Medulla oblongata (tissue), 1 donor: Measurements from ENCODE around the gene FAM222B.
"Not testable (repeated sequence)": the region's sequence is repeated elsewhere in the genome, so short reads cannot be mapped to it uniquely, and the experiment has no call there.

Experiments
- DNase-seq: peaks from one replicate; pipeline ENCODE4 v3.0.0-alpha.2; 2015; ENCODE audit errors: extremely low spot score

The FAM222B gene, protein sequence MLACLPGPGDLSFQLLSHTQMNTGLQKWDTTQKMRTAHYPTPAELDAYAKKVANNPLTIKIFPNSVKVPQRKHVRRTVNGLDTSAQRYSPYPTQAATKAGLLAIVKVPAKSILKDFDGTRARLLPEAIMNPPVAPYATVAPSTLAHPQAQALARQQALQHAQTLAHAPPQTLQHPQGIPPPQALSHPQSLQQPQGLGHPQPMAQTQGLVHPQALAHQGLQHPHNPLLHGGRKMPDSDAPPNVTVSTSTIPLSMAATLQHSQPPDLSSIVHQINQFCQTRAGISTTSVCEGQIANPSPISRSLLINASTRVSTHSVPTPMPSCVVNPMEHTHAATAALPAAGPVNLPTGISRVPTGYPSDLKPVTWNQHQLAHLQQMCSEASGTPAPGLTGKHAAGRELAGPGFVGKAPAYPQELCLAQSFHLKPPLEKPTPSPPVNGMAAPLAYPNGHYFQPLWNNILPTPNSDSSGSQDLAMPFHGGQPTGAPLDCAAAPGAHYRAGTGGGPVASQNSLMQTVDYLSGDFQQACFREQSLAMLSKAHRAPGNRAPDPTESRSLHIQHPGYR

DNA sequence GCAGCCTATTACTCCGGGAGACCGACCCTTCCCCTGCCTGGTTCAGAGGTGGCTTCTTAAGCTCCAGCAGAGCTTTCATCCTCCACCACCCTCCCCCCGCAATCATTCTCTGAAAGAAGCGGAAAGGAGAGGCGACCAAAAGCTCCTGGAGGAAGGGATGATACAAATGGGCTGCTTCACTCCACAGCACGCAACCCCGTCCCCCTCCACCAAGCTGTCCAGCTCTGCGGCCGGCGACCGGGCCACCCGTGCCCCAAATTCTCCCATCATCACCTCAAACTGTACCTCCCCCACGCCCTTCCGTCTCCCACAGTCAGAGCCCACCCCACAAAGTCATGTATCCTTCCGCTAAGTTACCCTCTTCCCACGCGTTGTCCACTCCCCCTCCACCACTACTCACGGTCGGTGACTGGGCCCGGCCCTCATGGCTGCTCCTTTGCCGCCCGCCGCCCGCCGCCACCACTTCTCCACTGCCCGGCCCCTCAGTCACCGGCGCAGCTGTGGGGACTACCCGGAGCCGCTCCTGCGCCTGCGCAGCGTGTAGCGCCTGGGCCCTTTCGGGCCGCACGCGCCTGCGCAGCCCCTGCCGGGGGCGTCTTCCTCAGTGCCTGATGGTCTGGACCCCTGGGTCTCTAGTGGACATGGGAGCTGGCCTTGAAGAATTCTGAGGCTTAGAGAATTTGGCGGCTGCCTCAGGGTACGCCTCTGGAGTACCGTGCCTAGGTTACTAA, at the start of gene FAM222B:
Gene FAM222B, minus strand, starts transcription at position 509 of the 731 bp plus-strand sequence. CDS start 76,123 bp downstream, outside the sequence.
- DNase-seq, result peak; percentile 88

DNA sequence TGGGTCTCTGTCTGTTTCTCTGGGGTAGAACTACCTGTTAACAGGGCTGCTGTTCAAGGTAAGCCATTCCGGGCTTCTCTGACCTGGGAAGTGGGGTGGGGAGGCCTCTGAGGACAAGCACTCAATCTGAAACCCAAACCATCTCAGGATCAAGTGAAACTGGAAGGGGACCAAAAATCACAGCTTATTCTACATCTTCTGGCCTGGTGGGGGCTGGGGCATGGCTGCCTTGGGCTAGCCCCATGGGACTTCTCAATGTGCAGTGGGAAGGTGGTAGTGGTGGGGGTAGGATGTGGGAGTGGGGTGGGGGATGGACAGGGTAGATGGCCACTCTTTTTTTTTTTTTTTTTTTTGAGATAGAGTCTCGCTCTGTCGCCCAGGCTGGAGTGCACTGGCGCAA, 49.4 kb upstream of the FAM222B start:
- DNase-seq, result no peak

DNA sequence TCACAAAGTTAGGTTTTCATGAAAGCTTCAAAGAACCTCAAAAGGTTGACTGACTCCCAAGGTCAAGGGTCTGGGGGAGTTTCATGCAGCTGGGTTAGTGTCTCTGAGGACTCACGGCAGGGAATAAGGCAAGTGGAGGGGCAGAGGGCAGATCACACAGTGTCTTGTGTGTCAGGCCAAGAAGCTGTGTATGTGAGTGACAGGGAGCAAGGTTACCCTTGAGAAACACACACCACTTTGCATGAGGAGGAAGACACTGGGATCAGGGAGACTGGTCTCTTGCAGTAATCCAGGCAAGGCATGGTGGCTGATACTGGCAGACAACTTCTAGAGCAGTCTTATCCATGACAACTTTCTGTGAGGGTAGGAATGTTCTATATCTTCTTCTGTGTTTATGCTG, 48.6 kb upstream of the FAM222B start:
- no peak for DNase-seq

DNA sequence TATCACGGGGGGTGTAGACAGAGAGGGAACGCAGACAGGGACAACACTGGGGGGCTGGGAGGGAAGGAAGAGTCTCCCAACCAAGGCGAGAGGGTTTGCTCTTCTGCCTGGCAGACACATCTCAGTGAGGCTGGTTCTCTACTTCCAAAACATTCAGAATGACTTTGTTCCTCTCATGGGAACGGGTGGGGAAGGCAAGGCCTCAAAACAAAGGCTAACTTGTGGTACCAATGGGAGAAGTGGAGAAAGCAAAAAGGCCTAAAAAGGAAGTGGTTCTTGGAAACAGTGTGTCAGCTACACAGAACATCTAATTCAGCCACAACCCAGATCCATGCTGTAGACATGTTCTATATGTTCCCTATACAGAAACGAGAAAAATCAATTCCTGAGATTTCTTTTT, 47.4 kb upstream of the FAM222B start:
- DNase-seq, result peak; percentile 35

DNA sequence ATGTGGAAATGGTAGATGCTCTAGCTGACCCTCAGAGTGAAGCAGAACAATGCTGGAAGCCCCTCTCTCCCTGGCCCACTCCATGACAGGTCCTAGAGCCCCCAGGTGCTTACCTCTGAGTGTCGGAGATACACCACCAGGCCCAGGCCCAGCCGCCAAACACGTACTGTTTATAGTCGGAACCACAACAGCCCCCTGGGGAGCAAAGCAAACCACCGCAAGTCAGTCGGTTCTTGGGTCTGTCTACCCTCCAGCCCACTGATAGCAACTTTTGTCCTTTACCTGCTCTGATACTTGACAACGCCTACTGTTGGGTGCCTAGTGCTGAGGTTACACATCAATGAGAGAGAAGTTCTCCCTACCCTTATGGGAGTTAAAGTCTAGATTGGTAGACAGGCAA, 46.2 kb upstream of the FAM222B start:
- no peak for DNase-seq

DNA sequence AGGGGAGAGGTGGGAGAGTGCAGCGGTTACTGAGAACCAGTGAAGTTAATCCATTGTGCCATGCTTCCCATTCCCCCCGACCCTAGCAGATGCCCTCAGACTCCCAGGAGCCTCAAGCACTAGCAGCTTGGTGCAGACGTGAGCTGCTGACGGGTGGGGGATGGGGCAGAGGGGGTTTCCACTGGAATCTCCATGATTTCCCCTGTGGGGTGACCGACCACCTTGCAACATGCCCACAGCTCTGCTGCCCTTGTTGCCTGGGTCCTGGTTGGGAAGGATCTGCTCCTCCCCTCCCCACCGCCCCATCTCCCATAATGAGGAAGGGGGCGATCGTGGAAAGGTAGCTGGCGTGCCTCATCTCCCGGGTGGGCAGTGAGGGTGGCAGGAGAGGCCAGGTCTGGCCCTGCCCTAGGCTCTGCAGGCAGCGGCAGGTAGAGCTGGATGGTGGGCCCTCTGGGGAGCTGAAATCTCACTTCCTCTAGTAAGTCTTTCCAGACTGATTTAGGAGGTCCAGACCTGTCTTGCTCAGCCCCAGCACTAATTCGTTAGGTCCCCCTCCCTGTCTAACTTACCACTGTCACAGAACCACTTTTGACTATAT, 45.4 kb upstream of the FAM222B start:
- no peak for DNase-seq

DNA sequence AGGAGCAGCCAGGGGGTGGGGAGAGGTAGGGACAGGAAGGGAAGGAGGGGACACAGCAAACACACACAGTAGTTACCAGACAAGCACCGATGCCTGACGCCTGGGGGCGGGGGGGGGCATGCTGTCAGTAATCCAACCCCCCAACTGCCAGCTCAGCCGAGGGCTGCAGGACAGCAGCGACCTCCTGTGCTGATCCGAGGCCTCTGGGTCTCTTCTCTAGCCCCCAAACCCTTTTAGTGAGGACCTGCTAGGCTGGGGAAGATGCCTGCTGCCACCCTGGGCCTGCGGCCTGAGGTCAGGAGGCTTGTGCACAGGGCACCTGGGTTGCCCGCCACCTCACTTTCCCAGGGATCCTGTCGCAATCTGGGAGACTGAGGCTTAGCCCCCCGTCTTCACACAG, 43.4 kb upstream of the FAM222B start:
- DNase-seq, result no peak

DNA sequence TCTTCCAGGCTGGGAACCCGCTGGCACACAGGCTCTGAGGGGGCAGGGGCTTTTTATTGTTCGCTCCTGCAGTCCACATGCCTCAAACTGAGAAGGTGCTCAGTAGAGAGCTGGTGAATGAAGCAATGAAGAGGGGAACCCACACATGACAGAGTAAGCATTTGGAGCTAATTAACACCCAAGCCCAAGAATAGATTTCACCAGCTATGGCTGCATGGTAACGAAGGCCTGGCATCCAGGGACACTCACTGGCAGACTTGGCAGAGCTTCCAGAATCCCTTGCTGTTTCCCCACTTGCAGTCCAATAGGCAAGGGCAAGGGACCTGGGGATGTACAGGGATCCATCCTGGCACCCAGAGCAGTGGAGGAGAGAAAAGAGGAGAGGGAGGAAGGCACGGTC, 42.8 kb upstream of the FAM222B start:
- no peak for DNase-seq

DNA sequence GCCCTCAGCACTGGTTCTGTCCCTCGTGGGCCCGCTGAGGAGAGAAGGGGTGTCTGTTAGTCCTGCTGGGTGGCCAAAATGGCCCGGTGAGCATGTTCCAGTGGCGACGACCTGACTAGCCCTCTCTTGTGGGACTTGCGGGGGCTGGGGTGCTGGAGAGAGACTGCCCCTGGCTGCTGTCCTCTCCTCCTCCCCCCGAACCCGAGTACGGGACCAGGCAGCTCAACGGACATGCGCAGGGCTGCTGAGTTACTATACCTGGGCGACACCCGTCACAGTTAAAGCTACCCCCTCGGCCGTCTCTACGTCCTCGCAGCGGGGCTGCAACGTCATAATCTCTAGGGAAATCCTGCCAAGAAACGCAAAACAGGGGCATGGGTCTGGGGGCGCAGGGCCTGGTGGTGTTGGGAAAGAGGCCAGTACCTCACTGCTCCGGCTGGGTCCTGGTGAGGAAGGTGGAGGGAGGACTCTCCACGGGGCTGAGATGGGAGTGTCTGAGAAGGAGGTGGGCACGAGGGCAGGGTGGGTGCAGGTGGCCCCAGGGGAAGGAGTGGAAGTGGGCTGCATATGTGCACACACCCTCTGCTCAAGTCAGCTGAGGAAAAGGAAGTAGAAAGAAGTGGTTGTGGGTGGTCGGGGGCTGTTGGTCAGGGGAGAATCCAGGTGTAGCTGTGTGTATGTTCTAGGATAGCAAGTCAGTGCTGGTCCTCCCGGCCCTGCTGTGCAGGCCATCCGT, 41.5 kb upstream of the FAM222B start:
- DNase-seq, result no peak

DNA sequence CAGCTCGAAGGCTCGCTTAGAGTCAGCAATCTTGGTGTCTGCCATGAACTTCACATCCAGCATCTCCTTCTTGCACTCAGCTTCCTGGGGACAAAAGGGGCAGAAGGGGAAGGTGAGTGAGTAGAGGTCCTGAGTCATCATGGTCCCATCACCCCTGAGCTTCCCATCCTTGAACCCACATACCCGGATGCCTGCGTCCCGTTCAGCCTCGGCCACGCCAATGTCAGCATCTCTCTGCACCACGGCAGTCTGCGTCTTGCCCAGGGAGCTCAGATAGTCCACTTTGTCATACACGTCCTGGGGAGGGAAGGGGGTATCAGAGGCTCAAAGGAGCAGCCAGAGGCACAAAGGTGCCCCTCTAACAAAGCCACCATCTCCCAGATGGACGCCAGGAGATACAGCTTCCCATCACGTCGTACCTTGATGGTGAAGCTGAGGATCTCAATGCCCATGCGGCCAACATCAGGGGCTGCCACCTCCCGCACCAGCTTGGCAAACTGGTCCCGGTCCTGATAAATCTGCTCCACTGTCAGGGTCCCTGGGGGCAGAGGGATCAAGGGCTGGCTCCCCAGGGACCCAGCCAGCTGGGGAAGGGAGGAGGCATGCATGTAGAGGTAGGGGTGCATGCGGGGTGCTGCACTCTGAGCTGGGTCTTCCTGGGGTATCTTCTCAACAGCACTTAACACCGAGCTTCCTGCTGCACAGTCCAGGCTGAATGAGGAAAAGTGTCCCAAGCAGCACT, 39.7 kb upstream of the FAM222B start:
- DNase-seq, result no peak

DNA sequence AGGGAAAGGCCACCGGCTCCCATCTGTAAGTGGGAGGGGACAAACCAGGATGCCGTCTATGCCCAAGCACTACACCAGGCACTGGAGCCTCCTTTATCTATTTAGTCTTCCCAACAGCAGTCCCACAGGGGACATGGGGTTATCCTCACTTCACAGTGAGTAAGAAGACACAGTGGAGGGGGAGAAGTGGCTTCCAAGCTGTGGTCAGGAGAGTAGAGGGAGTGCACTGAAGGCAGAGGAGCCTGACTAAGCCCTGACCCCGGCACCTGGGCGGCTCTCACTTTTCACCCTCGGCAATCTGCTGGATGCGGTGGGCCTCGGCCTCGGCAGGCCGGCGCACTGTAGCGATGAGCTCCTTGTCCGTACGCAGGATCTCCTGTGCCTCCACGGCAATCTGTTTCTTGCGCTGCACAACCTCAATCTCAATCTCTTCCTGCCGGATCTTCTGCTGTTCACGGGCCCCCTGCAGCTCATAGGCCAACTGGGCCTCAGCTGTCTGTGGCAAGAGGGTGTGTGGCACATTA, 39.0 kb upstream of the FAM222B start:
- no peak for DNase-seq

DNA sequence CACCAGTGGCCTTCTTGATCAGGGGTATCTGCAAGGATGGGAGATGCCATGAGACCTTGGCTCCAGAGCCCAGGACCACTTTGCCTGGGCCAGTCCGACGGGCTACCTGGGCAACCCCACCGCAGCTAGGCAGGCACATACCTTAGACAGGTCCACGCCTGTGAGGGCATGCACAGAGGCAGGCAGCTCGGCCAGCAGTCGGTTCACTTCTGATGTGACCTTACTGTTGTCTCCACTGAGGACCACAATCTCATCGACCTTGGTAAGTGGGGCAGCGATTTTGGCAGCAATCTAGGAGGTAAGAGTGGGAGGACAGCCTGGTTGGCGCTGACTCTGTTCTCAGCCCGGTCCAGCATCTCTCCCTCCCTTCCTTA, 38.0 kb upstream of the FAM222B start:
- no peak for DNase-seq

DNA sequence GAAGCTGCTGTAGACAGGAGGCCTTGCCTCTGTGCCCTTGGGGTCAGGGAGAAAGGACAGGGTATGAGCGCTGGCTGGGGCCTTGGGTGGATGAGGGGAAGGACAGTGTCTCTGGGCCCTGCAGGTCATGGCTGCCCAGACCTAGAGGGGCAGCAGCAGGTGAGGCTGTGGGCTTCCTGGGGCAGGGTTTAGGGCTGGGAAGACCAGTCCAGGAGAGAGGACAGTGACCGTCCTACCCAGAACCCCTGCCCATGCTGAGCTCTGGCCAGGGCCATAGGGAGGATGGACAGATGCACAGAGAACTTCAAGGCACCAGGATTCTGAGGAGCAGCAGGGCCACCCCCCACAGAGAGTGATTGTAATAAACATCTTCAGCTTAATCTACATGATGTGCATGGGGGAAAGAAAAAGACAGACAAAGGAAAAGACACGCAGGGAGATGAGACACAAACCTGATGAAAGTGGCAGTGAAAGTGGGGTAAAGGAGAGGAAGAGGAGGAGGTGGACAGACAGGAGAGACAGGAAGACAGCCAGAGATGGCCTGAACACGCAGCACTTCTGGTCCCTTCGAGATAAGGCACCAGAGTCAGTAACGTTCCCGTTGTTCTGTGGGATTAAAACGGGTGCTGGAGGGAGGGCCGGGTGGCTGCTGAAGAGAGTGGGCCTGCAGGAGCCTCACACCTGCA, 37.4 kb upstream of the FAM222B start:
- DNase-seq, result no peak

DNA sequence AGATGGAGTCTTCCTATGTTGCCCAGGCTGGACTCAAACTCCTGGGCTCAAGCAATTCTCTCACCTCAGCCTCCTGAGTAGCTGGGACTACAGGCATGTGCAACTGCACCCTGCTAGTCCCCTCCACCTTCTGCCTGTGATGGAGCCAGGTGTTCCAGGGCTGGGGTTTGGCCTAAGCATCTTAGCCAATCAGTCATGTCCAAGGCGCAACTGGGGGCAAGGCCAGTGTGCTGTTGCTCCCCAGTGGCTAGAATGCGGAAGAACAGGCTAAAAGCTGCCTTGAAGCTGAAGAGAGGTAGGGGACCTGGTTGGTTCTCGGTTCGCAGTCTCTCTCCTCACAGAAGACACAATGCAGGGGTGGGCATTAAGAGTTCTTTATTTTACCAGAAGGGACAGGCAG, 36.4 kb upstream of the FAM222B start:
- peak; percentile 26 for DNase-seq

DNA sequence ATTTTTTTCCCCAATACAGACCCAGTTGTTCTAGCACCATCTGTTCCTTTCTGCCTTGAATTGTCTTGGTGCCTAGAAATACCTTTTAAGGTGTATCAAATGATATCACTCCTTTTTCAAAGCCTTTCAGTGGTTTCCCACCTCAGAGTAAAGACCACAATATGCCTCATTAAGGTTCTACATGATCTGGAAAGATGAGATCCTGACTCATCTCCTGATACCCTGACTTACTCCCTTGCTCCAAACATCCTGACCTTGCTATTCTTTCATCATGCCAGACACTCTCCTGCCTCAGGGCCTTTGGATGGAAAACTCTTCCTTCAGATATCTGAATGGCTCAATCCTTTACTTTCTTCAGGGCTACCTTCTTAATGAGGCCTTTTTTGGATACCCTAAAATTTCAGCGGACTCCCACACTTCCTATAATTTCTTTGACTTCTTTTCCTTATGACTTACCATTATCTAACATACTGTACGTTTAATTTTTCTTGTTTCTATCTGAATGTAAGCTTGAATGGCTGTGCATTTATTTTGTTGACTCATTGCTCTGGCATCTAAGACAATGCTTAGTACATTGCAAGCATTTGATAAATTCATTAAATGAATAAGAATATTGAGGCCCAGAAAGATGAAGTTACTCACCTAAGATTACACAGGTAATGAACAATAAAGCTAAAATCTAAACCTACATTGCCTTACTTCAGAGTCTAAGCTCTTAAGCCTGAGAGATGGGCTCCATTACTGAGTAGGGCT, 35.7 kb upstream of the FAM222B start:
- DNase-seq, result no peak

DNA sequence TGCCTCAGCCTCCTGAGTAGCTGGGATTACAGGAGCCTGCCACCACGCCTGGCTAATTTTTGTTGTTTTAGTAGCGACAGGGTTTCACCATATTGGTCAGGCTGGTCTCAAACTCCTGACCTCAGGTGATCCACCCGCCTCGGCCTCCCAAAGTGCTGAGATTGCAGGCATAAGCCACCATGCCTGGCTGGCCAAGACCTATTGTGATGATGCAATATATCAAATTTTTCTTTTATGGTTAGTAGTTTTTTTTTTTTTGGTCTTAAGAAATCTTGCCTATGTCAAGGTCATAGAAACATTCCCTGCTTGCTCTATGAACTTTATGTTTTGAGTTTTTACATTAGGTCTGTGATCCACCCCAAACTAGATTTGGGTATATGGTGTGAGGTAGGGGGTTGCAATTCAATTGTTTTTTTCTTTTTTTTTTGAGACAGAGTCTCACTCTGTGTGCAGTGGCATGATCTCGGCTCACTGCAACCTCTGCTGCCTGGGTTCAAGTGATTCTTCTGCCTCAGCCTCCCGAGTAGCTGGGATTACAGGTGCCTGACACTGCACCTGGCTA, 34.6 kb upstream of the FAM222B start:
- DNase-seq, result not testable (repeated sequence)

DNA sequence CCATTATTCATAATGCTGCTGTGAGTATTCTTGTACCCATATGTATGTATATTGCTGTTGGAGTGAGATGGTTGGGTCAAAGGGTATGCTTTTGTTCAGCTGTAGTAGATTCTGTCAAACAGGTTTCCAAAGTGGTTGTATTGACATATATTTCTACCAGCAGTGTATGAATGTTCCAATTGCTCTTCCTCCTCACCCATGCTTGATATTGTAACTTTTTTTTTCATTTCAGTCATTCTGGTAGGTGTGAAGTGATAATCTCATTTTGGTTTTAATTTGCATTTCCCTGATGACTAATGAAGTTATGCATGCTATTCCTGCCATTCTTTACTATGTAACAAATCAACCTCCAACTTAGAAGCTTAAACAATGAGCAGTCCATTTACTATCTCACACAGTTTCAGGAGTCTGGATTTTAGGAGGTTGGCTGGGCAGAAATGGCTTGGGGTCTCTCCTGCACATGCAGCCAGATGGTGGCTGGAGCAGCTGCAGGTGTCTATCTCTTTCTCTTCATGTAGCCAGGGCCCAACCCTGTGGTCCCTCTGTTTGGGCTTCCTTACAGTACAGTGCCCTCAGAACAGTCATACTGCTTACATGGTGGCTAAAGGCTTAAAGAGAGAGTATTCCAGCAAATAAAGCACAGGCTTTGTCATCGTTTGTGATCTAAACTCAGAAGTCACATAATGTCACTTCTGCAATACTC, 33.4 kb upstream of the FAM222B start:
- no peak for DNase-seq

DNA sequence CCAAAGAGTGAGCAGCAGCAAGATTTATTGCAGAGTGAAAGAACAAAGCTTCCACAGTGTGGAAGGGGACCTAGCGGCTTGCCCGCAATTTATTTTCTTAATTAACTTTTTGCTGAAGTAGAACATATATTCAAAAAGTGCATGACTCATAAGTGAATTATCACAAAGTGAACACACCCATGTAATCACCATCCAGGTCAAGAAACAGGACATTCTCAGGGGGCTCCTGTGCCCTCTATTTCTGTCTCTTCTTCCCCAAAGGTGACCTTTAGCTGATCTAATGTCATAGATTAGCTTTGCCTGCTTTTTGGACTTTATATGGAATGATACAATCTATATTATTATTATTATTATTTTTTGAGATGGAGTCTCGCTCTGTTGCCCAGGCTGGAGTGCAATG, 32.2 kb upstream of the FAM222B start:
- DNase-seq, result no peak

DNA sequence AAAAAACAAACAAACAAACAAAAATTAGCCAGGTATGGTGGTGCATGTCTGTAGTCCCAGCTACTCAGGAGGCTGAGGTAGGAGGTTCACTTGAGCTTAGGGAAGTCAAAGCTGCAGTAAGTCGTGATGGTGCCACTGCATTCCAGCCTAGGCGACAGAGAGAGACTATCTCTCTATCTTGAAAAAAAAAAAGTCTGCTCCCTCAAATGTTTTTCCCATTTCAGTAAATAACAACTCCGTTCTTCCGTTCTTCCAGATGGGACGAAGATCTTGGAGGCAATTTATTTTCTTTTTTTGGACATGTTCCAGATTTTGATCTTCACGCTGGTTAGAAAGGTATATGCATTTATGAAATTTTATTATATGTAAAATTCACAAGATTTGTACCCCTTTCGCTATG, 31.2 kb upstream of the FAM222B start:
- no peak for DNase-seq
